ENCODE results near the gene TMUB1.

DNA sequence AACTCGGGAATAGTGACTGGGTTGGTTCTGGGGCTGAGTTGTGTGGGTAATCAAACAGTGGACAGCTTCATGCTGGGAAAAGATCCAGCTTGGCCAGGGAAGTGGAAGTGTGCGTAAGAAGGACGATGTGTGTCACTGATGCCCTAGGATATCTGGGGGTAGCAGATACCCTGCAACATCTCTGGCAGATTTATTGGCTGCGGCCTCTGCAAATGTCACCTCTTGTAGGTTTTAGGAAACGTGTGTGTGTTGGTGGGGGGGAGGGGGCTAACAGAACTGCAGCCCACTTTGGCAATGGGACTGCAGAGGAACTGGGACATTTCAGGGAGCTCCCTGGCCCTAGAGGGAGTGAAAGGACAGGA lies 2.0 kb upstream of the TMUB1 start:
- no peak for TF ChIP-seq TAF1 (IDR thresholded peaks at IDR 0.05; ENCODE audit: low read depth, low read length)
- TF ChIP-seq POLR2A (IDR thresholded peaks at IDR 0.05; ENCODE audit: low read depth, low read length), result no peak
- TF ChIP-seq PAX5 (IDR thresholded peaks at IDR 0.05; ENCODE audit: insufficient read depth, low read length, severe bottlenecking), result no peak
